Panc1 (cell line): ENCODE results near the gene AGBL4.

Experiments used
- CTCF ChIP-seq: fragments of 450-650 bp; IDR thresholded peaks from 2 replicates; pipeline ENCODE4 v1.5.1; 2017; ENCODE audit warnings: mild to moderate bottlenecking
- POLR2AphosphoS5 ChIP-seq: IDR thresholded peaks from 2 replicates; pipeline ENCODE4 v1.6.1; 2012; ENCODE audit warnings: mild to moderate bottlenecking, low read depth, low read length, moderate library complexity
- REST ChIP-seq, 2 experiments: IDR thresholded peaks; 2 replicates each; pipeline ENCODE4 v1.6.1; 2011 to 2012; ENCODE audit warnings: low read depth in 2 of 2, control low read depth in 1 of 2, low read length in 1 of 2, mild to moderate bottlenecking in 1 of 2, moderate library complexity in 1 of 2; ENCODE audit not compliant: insufficient read depth in 1 of 2

- TF ChIP-seq CTCF (no peak), REST (IDR thresholded peaks at IDR 0.05; ENCODE audit: insufficient read depth in 1 of 2, low read depth in 2 of 2, low read length in 1 of 2) (no peak), POLR2AphosphoS5 (no peak)
Measured at GRCh38 chr1:48645883-48646282, 1377.9 kb downstream of the AGBL4 start.
